HL-60 (cell line): Measurements from ENCODE around the gene DNAJC1.

Experiments
- GABPA ChIP-seq: IDR thresholded peaks from 2 replicates; pipeline ENCODE4 v1.6.1; 2012; ENCODE audit warnings: low read depth
- POLR2AphosphoS5 ChIP-seq: IDR thresholded peaks from 2 replicates; pipeline ENCODE4 v1.6.1; 2012; ENCODE audit warnings: low read depth
- SPI1 ChIP-seq: IDR thresholded peaks from 2 replicates; pipeline ENCODE4 v1.6.1; 2012; ENCODE audit warnings: low read depth, mild to moderate bottlenecking, borderline replicate concordance
- TF ChIP-seq, protein P1 (sequence below): IDR thresholded peaks from one replicate; pipeline ENCODE4 v1.5.1; 2011; ENCODE audit warnings: low read length, control low read depth, inconsistent platforms; ENCODE audit not compliant: insufficient read depth
- TF ChIP-seq, protein P2 (sequence below): IDR thresholded peaks from 2 replicates; pipeline ENCODE4 v1.6.1; 2012; ENCODE audit warnings: low read depth; ENCODE audit not compliant: insufficient replicate concordance

DNA sequence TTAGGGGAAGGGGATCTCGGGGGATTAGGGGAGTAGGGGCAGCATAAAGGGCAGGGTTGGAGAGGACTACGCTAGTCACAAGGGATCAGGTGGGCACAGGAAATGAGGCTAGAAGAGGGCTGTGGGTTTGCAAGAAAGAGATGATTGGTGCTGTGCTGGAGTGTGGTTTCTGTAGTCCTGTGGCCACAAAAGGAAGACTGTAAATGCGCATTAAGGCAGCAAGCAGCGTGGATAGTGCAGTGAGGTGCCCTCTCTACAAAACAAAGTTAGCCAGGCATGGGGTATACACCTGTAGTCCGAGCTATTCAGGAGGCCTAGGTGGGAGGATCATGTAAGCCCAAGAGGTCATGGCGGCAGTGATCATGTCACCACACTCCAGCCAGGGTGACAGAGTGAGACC lies 257.4 kb downstream of the DNAJC1 start:
- TF ChIP-seq, protein P1, sequence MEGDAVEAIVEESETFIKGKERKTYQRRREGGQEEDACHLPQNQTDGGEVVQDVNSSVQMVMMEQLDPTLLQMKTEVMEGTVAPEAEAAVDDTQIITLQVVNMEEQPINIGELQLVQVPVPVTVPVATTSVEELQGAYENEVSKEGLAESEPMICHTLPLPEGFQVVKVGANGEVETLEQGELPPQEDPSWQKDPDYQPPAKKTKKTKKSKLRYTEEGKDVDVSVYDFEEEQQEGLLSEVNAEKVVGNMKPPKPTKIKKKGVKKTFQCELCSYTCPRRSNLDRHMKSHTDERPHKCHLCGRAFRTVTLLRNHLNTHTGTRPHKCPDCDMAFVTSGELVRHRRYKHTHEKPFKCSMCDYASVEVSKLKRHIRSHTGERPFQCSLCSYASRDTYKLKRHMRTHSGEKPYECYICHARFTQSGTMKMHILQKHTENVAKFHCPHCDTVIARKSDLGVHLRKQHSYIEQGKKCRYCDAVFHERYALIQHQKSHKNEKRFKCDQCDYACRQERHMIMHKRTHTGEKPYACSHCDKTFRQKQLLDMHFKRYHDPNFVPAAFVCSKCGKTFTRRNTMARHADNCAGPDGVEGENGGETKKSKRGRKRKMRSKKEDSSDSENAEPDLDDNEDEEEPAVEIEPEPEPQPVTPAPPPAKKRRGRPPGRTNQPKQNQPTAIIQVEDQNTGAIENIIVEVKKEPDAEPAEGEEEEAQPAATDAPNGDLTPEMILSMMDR: no peak
- TF ChIP-seq, protein P2, sequence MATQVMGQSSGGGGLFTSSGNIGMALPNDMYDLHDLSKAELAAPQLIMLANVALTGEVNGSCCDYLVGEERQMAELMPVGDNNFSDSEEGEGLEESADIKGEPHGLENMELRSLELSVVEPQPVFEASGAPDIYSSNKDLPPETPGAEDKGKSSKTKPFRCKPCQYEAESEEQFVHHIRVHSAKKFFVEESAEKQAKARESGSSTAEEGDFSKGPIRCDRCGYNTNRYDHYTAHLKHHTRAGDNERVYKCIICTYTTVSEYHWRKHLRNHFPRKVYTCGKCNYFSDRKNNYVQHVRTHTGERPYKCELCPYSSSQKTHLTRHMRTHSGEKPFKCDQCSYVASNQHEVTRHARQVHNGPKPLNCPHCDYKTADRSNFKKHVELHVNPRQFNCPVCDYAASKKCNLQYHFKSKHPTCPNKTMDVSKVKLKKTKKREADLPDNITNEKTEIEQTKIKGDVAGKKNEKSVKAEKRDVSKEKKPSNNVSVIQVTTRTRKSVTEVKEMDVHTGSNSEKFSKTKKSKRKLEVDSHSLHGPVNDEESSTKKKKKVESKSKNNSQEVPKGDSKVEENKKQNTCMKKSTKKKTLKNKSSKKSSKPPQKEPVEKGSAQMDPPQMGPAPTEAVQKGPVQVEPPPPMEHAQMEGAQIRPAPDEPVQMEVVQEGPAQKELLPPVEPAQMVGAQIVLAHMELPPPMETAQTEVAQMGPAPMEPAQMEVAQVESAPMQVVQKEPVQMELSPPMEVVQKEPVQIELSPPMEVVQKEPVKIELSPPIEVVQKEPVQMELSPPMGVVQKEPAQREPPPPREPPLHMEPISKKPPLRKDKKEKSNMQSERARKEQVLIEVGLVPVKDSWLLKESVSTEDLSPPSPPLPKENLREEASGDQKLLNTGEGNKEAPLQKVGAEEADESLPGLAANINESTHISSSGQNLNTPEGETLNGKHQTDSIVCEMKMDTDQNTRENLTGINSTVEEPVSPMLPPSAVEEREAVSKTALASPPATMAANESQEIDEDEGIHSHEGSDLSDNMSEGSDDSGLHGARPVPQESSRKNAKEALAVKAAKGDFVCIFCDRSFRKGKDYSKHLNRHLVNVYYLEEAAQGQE: no peak
- TF ChIP-seq POLR2AphosphoS5 (no peak), SPI1 (no peak), GABPA (no peak)
